Measurements from ENCODE around the gene COL6A2.
"Not testable (repeated sequence)": the region's sequence is repeated elsewhere in the genome, so short reads cannot be mapped to it uniquely, and the experiment has no call there.

The COL6A2 gene

DNA sequence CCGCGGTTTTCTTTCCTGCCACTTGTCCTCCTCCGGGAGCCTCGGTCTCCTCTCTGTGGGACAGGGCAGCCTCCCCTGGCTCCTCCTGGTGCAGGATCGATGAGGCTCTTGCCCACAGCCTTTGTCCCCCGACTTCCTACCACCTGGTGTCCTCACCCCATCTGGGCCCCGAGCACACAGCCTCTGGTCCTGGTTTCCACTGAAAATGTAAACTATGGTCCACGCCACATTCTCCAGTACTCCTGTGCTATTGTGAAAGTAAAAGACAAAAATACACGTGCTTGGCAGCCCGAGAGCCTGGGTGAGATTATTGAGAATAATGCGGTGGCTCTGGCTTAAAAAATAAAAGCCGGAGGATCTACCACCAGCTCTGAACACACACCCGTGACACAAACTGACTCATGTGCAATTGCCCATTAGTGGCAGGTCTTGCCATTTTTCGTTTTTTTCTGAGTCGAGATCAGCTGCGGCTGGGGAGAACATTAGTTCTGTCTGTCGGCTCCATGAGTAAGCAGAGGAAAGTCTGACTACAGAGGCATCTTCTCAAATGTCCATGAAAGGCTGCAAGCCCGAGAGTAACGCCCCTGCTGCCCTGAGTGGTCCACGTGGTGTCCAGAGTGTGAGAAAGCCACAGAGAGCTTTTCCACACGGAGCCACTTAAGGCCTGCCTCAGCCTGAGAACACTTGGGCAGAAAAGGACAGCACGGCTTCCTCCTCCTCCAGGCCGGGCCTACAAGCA, 5.7 kb upstream of the COL6A2 start:
- in situ Hi-C loops (cut with HindIII; ENCODE audit: low sequenced_read_pairs): no loop called here

DNA sequence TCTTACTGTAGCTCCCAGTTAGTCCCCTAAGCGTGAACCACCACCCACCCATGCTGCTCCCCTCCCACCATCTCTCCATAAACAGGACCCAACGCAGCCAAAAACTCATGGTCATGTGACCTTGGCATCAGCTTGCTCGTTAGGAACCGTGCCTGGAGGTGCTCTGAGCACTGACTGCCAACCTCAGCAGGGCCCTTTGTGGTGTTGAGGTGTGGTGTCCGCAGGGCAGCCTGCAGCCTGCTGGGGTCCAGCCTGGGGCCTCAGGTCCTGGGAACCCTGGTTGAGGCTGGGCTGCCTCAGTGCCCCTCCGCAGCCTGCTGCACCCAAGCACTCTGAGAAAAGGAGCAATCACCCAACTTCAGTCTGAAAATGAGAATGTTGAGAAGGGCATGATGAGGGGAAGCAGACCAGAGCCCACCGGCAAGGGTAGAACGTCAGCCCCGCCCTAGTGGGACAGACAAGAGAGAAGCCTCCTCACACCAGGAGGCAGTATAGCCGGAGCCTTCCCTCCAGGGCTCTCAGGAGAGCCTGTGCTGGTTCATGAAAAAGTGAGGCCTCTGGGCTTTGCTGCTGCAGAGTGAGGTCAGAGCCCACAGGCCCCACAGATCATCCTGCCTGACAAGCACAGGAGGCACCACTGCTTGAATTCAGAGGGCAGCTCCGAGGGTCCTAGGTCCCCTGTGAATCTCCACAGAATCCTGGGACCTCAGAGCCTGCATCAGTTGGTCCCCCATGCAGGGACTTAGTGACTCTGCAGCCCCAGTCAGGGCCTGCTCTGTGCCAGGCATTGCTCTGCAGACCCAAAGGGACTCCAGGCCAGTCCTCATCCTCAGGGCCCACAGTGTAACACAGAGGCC, 4.9 kb upstream of the COL6A2 start:
- in situ Hi-C loops (cut with HindIII; ENCODE audit: low sequenced_read_pairs): no loop called here

DNA sequence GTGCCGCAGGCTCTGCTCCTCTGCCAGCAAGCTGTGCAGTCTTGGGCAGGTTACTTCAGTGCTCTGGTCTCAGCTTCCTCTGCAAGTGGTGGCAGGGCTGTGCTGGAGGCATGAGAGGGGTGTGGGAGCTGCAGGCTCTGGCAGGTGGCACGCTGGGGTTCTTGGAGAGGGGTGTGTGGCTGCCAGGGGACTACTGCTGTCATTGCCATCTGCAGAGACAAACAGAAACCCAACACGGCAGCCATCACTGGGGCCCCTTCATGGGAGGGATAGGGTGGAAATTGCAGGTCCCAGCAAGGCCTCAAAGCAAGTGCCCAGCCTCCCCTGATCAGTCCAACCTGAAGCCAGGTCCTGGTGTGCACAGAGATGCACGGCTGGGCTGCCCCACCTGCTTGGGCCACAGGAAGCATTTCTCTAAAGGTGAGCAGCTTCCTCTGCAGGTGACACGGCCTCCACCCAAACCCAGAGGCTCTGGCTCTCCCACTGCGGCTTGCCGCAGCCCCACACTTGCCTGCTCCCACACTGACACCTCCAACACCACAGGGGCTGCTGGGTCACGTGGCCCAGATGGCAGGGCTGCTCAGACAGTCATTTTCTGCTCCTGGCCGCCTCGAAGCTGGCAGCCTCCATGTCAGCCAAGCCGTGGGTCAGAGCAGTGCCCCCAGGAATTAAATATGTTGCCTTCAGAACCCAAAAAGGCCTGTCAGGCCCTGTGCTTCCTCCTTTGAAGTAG, 4.1 kb upstream of the COL6A2 start:
- in situ Hi-C loops (cut with HindIII; ENCODE audit: low sequenced_read_pairs): no loop called here

DNA sequence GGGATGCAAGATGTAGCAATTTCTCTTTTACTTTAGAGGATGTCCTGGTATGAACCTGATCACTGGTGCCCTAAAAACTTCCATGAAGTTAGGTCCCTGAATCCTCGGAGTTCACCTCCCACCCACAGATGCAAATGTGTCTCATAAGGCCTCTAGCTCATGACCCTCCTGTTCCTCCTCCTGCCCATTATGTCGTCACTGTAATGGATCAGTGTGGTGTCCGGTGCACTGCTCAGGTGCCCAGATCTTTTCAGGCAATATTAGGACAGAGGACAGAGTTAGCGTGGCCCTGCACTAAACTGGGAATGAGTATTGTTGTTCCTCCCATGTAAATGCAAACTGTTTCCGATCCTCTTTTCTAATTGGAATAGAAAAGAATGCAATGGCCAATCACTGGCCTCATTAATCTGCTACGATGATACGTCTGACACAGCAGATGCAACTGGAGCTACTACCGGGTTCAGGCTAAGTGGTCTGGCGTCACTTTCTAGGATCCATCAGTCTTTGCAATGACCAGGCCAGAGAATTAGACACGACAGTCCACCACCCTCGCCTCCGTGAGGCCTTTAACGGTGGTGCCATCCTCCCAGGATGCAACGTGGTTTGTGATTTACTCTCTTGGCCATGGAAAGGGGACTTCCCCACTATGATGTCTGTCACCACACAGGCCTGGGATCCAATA, 3.4 kb upstream of the COL6A2 start:
- in situ Hi-C loops (cut with HindIII; ENCODE audit: low sequenced_read_pairs): no loop called here

DNA sequence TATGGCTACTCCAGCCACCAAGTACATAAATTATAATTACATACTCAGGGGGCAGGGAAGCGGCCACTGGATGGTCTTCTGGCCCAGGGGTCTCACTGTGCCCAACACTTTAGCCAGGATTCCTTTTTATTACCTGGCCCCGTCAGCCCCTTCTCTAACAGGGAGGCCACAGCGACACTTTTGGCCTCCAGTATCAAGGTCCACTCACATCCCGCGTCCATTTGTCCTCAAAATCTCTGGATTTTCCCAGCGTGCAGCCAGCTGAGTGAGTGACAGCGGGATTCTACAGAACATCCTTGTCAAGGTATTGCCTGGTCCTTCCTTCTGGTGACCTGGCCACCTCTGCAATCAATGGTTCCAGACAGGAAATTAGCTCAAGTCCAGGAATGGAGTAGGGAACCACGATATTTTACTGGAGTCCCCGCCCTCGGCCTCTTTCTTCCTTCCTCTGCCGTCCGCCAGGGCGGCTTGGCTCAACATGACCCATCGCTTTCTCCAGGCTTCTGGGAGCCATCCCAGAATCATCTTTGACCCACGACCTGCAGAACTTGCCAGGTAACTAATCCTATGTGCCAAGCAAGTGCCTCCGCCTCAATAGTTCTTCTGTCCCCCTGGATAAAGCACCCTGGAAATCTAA, 2.7 kb upstream of the COL6A2 start:
- in situ Hi-C loops (cut with HindIII; ENCODE audit: low sequenced_read_pairs): no loop called here

DNA sequence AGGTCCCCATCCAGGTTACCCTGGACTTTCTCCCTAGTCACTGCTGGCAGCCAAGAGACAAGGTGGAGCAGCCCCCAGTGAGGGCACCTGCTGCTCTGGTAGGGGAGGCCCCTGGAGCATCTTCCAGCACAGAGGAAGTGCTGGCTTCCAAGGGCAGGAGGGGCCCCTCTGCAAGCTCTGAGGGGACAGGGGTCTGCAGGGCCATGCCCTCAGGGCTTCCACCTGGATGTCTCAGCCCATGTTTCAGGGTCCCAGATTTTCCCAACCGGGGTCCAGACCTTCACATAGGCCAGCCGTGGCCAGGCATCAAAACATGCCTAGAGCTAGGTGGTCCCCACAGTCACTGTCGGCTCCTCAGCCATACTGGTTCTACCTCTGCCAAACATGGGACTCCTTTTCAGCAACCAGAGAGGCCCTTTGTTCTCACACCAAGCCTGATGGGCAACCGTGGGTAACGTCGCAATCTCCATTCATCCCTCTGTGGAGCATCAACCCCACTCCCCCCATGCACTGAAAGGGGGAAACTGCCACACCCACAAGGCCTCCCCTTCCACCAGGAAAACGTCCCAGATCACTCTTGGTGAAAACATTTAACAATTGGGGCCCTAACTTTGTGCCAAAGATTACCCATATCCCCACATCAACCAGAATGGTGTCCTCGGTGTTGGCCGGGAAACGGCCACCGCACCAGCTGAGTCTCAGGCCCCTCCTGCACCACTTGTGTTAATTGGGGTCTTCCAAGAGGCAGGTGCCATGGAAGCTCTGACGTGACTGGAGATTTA, 1.9 kb upstream of the COL6A2 start:
- in situ Hi-C loops (cut with HindIII; ENCODE audit: low sequenced_read_pairs): no loop called here

DNA sequence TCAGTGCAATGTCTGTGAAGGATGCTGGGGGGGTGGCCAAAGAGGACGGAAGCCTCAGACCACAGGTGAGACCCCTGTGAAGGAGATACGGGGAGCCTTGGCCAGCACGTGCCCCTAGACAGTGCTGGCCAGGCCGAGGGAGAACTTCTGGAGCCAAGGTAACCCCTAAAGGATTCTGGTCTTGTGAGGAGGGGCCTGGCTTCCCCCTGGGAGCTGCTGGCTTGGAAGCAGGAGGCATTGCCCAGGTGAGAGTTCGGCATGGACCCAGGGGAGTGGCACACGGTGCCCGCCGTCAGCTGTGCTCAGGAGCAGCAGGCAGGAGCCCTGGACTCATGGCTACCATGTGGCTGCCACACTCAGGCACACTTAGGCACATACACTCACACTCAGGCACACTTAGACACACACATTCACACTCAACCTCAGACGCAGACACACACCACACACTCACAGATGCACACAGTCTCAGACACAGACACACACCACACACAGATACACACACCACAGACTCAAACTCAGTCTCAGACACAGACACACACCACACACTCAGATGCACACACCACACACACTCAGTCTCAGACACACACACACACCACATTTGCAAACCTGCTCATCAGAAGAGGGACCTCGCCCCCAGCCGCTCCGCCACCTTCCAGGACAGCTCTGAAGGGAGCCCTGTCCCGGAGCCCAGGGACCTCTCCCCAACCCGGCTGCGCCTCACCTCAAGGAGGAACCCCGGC, 1.1 kb upstream of the COL6A2 start:
- in situ Hi-C loops (cut with HindIII; ENCODE audit: low sequenced_read_pairs): no loop called here

DNA sequence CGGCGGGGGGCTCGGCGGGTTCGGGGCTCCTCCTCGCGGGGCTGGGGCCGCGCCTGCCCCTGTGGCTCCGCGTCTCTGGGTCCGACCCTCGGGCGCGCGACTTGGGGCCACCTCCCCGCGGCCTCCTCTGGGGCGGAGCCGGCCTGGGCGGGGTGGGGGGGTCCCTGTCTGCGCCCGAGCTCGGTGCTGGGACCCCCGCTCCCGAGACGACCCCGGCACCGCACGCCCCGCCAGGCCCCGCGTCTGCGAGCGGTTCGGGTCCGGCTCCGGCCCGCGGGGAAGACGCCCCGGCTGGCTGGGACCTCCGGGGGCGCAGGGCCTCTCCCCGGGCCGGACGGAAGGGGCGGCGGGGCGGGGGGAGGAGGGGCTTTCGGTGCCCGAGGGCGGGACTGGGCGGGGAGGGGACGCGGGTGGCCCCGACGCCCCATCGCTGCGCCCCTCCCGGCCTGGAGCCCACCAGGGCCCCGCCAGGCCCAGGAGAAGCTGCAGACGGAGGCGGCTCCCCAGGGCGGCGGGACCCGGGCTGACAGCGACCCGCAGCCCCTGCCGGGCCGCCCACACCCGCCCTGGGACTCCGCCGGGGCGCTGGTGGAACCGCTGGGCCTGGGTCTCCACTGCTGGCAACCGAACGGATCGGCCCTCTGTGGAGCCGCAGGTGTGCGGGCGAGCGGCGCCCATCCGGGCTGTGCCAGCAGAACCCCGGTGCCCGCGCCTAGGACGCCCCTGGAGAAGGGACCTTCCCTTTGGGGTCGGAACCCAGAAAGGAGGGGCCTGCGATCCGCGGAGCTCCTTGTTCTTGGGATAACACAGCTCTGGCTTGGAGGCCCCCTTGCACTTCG, 610 bp downstream of the COL6A2 start:
- in situ Hi-C loops (cut with HindIII; ENCODE audit: low sequenced_read_pairs): no loop called here

DNA sequence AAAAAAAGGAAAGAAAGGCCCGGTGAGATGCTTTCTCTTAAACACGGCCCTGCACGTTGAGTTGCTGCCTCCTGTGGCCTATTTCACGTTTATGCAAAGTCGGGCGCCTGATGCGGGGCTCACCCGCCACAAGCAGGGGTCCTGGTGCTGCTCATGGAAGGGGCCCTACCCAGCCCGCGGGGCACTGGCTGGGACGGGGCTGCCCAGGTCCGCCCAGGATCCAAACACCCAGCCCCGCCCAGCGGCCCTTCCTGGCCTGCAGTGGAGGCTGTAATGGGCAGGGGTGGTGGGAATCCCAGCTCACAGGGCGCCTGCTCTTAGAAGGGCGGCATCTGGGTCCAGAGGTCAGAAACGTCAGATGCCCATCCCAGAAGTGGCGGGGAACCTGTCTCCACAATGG, 1.6 kb downstream of the COL6A2 start:
- in situ Hi-C loops (cut with HindIII; ENCODE audit: low sequenced_read_pairs): no loop called here

DNA sequence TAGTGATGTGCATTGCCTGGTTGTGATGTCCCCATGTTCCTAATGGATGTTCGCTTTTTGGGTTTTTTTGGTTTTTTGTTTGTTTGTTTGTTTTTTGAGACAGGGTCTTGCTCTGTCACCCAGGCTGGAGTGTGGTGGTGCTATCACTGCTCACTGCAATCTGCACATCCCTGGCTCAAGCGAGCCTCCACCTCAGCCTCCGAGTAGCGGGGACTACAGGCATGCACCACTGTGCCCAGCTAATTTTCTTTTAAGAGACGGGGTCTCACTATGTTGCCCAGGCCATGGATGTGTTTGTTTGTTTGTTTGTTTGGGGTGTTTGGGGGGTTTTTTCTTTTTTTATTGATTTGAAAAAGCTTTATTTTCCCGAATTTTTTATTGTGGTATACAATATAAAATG, 2.1 kb downstream of the COL6A2 start:
- in situ Hi-C loops (cut with HindIII; ENCODE audit: low sequenced_read_pairs): loop anchor here (5.0 kb wide), 1 partner anchor 48 kb away; no protein-coding TSS in a partner anchor

DNA sequence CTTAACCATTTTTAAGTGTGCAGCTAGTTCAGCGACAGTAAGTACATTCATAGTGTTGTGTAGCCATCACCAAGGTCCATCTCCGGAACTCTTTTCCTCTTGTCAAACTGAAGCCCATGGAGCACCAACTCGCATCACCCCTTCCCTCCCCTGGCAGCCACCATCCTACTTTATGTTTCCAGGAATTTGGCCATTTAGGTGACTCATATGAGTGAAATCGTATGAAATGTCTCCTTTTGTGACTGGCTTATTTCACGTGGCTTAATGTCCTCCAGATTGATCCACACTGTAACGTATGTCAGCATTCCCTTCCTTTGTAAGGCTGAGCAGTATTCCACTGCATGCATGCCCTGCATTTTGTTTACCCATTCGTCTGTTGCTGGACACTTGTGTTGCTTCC, 2.5 kb downstream of the COL6A2 start:
- in situ Hi-C loops (cut with HindIII; ENCODE audit: low sequenced_read_pairs): loop anchor here (5.0 kb wide), 1 partner anchor 48 kb away; no protein-coding TSS in a partner anchor

DNA sequence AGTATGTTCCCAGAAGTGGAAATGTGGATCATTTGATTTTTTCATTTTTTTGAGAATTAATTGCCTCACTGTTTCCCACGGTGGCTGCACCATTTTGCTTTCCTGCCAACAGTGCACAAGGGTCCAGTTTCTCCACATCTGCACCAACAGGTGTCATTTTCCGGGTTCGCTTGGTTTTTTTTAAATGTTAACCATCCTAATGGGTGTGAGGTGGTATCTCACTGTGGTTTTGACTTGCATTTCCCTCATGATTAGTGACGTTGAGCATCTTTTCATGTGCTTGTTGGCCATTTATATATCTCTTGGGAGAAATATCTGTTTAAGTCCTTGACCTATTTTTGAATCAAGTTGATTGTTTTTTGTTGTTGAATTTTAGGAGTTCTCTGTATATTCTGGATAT, 3.0 kb downstream of the COL6A2 start:
- in situ Hi-C loops (cut with HindIII; ENCODE audit: low sequenced_read_pairs): loop anchor here (5.0 kb wide), 1 partner anchor 49 kb away; no protein-coding TSS in a partner anchor

DNA sequence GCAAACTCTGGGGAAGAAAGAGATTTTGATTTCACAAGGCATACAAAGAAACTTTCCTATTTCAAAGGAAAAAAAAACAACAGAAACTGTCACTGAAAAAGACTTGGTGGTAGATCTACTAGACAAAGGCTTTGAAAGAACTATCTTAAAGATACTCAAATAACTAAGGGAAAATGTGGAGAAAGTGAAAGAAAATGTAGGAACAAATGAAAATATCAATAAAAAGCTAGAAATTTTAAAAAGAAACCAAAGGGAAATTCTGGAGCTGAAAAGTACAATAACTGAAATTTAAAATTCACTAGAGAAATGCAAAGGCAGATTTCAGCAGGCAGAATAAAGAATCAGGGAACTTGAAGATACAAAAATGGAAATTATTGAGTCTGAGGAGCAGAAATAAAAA, 6.2 kb downstream of the COL6A2 start:
- in situ Hi-C loops (cut with HindIII; ENCODE audit: low sequenced_read_pairs): loop anchor here (5.0 kb wide), 1 partner anchor 52 kb away; no protein-coding TSS in a partner anchor

DNA sequence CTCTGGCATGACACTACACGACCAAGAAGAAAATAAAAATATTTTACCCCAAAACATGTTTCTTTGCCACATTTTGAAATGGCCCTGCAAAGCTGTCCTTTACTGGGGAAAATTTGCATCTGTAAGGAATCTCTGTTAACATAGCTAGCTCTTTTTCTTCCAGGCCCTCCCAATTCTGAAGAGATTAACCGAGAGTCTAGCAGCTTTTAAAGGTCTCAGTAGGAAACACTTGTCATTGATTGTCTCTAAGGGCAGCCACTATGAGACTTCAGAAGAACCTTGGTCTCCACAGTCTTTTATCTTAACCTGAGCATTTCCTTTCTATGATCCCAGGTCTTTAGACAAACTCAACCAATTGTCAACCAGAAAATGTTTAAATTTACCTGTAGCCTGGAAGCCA, 9.5 kb downstream of the COL6A2 start:
- in situ Hi-C loops (cut with HindIII; ENCODE audit: low sequenced_read_pairs): not testable (repeated sequence)

DNA sequence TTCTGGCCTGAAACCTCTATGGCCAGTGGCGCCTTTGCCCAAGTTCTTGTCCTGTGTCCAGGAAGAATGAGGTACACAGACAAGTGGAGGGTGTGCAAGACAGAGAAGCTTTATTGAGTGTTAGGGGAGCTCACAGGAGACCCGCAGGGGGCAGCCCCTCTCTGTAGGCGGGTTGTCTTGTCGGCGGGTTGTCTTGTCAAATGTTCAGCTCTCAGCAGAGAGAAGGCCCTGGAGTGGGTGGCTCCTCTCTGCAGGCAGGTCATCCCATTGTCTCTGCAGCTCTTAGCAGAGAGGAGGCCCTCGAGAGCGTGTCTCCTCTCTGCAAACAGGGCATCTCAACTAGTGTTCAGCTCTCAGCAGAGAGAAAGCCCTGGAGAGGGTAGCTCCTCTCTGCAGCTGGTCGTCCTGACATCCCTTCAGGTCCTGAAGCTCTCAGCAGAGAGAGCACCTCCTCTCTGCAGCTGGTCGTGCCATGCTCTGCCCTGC, 11.0 kb downstream of the COL6A2 start:
- in situ Hi-C loops (cut with HindIII; ENCODE audit: low sequenced_read_pairs): no loop called here

DNA sequence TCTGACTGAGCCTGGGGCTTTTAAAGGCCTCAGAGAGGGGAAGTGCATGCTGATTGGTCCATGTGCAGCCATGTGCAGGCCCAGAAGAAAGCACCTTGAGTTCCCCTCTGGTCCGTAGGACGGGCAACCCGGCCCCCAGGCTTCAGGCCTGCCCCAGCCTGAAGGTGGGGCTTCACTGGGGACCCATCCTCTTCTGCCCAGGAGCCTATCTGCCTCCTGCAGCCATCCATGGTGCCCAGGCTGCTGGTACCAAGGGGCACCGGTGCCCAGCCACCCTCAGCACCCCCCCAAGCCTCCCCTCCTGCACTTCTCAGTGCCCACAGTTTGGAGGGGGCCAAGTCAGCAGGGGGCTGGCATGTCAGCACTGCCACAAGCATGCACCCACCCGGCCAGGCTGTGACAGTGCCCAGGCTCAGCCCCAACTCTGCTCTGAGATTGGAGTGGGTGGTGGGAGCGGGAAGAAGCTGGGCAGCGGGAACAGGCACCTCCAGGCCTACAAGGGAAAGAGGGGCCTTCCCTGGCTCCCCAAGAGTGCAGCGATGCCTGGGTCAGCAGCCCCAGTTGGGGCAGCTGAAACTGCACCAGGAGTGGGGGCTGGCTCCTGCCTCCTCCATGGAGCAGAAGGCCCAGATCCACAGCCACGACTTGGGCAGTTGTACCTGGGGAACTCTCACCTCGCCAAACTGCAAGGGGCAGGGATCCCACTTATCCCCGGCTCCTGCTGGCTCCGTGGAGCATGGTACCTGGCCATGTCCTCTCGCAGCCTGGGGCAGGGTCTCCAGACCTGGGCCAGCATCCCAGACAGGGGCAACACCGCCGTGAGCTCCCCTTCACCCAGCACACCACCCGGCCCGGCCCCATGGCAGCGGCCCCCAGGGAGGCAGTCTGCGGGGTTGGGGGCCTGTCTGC, 11.7 kb downstream of the COL6A2 start:
- in situ Hi-C loops (cut with HindIII; ENCODE audit: low sequenced_read_pairs): no loop called here

Data from endothelial cell of hepatic sinusoid (primary cell).